HG02943 (cell line): ENCODE measurements around the gene NCS1.
"Not testable (repeated sequence)": the region's sequence is repeated elsewhere in the genome, so short reads cannot be mapped to it uniquely, and the experiment has no call there.

ENCODE experiments used
- ATAC-seq: cut with Tn5 transposase; IDR thresholded peaks from one replicate; pipeline ENCODE4 v1.9.1; 2021; ENCODE audit warnings: mild to moderate bottlenecking, low read depth, moderate library complexity; ENCODE audit not compliant: unreplicated experiment

Gene NCS1

GRCh38 chr9:130235558-130236435, 63.6 kb downstream of the NCS1 start:
- ATAC-seq = no peak

- no peak for ATAC-seq
These were observed 64.3 kb downstream of the NCS1 start for GRCh38 chr9:130236436-130236985.

DNA sequence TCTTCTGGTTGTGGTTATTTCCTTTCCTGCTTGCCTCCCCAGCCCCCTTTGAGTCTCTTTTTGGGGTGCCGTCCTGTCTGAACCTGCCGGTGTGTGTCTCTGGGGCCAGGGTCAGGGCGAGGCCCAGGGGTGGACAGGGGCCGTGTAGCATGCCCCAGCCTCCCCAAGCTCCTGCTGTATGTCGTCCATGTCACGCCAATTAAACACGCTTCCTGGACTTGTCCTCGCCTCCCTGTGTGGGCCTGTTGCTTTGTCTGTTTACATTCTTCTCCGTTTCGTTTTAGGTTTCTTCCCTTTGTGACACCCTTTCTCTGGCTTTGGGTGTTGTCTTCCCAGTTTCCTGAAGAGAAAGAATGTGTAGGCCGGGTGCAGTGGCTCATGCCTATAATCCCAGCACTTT, 64.9 kb downstream of the NCS1 start:
- ATAC-seq = no peak

DNA sequence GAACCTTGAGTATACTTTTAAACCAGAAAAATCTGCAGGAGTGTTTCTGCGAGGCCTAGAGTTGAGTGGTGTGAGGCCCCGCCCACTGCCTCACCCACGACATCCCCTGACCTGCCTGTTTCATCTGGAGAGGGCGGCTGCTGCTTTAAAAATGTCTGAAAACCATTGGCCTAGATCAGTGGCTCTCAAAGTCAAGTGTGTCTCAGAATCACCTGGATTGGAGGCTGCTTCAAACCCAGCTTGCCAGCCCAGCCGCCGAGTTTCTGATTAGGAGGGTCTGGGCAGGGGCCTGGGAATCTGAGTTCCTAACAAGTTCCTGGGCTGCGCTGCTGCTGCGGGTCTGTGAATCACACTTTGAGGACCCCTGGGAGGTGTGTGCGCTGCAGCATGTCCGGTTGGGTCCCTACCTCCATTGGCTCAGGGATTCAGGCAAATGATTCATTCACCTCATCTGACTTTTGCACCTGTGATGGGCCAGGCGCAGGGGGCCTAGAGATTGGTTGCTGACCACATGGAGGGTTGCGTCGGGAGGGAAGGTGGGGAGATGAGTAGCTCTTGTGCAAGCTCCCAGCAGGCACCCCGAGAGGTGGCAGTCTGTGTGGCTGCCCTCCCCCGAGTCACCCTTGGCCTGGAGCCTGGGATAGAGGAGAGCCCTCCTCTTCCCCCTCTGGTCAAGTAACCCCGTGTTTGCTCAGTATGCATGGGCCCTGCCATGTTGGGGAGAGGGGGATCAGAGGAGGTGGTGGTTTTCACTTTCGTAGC, 65.7 kb downstream of the NCS1 start:
- no peak for ATAC-seq

DNA sequence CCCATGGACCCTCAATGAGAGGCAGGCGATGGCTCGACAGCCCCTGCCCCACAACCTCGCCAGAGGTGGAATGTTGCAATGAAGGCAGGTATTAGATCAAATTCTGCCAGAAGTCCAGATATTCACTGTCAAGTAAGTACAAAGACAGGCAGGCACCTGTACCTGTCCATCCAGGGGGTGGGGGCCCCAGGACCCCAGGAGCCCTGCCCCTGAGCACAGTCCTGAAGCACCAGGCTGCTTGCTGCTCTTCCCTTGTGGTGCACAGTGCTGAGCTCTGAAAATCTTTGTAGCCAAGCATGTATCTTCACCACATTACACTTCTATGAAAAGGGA, 67.1 kb downstream of the NCS1 start:
- no peak for ATAC-seq

DNA sequence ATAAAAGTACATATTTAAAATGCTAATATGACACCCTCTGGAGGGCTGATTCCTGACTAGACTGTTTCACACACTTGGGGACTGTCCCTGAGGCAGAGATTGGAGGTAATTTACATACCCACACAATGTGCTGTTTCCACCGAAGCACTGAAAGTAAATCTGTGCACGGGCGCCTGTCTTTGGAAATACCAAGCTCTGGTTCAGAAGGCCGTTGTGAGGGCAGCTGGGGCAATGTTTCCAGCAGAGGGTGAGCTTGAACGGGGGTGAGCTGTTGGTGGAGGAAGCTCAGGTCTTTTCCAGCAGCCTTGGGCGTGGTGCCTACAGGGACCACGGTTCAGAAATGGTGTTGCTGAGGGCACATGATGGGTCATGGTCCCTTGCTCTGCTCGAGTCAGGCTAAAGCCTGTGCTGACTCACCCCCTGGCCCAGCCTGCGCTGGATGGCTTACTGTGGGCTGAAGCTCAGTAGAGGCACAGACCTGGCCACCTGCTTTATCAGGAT, 67.6 kb downstream of the NCS1 start:
- ATAC-seq = no peak

- no peak for ATAC-seq
These were observed 68.4 kb downstream of the NCS1 start for GRCh38 chr9:130240410-130241197.

- no peak for ATAC-seq
These were observed 69.0 kb downstream of the NCS1 start for GRCh38 chr9:130241198-130241535.

DNA sequence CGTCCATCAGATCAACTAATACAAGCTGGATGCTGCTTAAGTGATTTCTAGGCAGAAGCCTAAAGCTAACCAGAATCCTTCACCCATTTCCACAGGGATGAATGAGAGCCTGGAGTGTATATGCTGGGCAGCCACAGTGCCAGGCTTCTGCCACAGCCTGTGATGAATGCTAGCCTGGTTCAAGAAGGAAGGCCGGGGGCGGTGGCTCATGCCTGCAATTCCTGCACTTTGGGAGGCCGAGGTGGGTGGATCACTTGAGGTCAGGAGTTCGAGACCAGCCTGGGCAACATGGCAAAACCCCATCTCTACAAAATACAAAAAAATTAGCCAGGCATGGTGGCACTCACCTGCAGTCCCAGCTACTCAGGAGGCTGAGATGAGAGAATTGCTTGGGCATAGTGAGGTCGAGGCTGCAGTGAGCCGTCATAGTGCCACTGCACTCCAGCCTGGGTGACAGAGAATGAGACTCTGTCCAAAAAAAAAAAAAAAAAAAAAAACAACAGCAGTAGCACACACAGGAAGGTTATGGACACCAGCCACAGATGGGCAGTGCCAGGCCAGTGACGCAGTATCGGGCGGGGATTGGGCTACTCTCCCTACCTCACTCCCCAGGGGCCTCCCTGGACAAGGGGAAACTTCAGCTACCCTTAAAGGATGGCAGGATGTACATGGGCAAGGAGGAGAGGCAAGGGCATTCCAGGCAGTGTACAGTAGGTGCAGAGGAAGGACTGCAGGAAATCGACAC, 70.2 kb downstream of the NCS1 start:
- no peak for ATAC-seq

GRCh38 chr9:130243015-130243881, 71.0 kb downstream of the NCS1 start:
- no peak for ATAC-seq

- ATAC-seq = no peak
These were observed 71.6 kb downstream of the NCS1 start for GRCh38 chr9:130243882-130244170.

DNA sequence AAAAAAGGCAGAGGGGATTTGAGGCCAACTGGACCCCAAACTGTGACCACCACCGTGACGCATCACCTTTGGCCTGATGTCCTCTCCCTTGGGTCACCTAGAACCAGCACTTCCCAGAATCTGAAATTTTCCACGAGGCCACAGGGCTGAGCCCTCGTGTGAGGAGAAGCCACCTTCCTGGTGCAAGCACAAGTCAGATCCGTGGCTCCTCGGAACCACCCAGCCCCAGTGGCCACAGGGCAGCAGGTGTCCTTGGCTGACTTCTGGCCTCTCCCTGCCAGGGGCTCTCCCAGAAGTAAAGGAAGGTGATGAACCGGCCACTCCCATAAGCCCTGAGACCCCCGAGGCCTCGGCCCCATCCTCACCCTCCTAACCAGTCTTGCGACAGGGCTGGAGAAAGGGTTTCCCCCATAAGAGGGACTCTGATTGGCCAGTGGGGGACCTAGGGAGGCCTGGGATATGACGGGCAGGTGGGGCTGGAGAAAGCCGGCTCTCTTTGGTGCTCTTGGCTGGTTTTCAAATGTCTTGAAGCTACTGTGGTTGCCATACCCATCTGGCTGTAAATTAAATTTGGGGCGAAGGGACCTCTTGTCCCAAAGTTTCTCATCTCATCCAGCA, 72.5 kb downstream of the NCS1 start:
- no peak for ATAC-seq

GRCh38 chr9:130245474-130245873, 73.3 kb downstream of the NCS1 start:
- ATAC-seq = no peak

DNA sequence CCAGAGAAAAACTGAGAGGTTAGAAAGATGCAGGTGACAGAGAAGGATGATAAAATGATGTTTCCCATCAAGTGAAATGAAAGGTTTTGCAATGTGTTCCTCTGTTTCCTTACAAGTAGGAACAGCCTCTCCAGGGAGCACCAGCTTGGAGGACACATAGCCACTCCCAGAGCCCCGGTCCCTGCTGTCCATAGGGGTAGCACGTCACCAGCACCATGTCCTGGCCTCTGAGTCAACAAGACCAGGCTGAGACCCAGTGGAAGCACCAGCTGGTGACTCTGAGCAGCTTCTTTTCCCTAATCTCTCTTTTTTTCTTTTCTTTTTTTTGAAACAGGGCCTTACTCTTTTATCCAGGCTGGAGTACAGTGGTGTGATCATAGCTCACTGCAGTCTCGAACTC, 73.9 kb downstream of the NCS1 start:
- no peak for ATAC-seq

- no peak for ATAC-seq
These were observed 82.8 kb downstream of the NCS1 start for GRCh38 chr9:130254747-130255630.

- no peak for ATAC-seq
These were observed 83.5 kb downstream of the NCS1 start for GRCh38 chr9:130255631-130256134.

GRCh38 chr9:130256644-130257043, 84.4 kb downstream of the NCS1 start:
- no peak for ATAC-seq

GRCh38 chr9:130258137-130258536, 85.9 kb downstream of the NCS1 start:
- not testable (repeated sequence) for ATAC-seq
